ENCODE results near the gene C5orf52. TPM values are rescaled to one million over a fixed set of nuclear protein-coding genes. Genes with fewer than 3 reads are reported as not detected.

The C5orf52 gene
- total and polyA plus RNA-seq, 12 donors, result not detected

DNA sequence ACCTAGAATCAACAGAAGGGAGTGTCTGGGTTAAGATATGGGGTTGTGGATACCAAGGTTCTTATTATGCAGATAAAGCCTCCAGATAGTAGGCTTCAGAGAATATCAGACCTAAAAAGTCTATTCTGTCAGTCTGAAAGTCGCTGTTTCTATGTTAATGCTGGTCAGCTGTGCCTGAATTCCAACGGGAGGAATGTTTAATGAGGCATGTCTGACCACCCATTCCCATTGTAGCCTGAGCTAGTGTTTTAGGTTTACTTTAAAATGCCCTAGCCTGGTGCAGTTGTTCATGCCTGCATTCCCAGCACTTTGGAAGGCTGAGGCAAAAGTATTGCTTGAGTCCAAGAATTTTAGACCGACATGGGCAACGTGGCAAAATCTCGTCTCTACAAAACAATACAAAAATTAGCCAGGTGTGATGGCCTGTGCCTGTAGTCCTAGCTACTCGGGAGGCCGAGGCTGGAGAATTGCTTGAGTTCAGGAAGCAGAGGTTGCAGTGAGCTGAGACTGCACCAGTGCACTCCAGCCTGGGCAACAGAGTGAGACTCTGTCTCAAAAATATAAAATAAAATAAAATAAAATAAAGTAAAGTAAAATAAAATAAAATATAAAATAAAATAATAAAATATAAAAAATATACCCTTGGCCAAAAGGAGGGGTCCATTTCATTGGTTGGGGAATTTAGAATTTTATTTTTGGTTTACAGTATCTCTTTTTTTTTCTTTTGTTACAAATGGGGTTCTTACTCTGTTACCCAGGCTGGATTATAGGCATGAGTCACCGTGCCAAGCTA is 11.3 kb upstream of the C5orf52 start:
- intact Hi-C loops (cut with DNase I), result no loop called here
- peaks cover 0 to 4% (median 0%) of the 10 kb centered on the region in 3 donors for H3K9me3 ChIP-seq (replicated peaks in 1 of 3)
- no peak overlapping the region for H3K27ac ChIP-seq
- WGBS, 4 donors, result 78 to 89% (median 86%) methylated on average over 8 of the region's 8 CpGs
- no peak overlapping the region for H3K4me3 ChIP-seq
- DNase-seq, result no peak
- no peaks in the 10 kb centered on the region for H3K36me3 ChIP-seq (replicated peaks in 1 of 2)
- H3K27me3 ChIP-seq, result no peaks in the 10 kb centered on the region
- TF ChIP-seq, protein P1, sequence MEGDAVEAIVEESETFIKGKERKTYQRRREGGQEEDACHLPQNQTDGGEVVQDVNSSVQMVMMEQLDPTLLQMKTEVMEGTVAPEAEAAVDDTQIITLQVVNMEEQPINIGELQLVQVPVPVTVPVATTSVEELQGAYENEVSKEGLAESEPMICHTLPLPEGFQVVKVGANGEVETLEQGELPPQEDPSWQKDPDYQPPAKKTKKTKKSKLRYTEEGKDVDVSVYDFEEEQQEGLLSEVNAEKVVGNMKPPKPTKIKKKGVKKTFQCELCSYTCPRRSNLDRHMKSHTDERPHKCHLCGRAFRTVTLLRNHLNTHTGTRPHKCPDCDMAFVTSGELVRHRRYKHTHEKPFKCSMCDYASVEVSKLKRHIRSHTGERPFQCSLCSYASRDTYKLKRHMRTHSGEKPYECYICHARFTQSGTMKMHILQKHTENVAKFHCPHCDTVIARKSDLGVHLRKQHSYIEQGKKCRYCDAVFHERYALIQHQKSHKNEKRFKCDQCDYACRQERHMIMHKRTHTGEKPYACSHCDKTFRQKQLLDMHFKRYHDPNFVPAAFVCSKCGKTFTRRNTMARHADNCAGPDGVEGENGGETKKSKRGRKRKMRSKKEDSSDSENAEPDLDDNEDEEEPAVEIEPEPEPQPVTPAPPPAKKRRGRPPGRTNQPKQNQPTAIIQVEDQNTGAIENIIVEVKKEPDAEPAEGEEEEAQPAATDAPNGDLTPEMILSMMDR (IDR thresholded peaks at IDR 0.05), result no peak
- TF ChIP-seq POLR2A (IDR thresholded peaks at IDR 0.05), result no peak
- H3K4me1 ChIP-seq (replicated peaks in 1 of 2), result no peaks in the 10 kb centered on the region

DNA sequence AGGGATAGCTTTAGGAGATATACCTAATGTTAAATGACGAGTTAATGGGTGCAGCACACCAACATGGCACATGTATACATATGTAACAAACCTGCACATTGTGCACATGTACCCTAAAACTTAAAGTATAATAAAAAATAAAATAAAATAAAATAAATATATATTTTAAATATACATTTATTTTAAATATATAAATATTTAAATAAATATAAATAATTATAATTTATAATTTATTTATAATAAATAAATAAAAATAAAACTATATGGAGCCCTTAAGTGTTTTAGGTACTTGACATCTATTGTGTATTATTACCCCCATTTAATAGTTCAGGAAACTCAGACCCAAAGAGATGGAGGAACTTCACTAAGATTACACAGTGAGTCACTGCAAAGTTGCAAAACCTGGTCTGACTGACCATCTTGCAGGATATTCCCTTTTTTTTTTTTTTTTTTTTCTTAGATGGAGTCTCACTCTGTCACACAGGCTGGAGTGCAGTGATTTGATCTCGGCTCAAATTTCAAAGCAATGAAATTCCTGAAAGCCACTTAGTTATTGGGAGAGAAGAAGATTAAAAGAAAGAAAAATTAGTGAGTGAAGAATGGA is 5.8 kb upstream of the C5orf52 start:
- H3K9me3 ChIP-seq (replicated peaks in 1 of 3), result no peaks in the 10 kb centered on the region
- intact Hi-C loops (cut with DNase I), result no loop called here
- H3K27ac ChIP-seq, result no peak overlapping the region

DNA sequence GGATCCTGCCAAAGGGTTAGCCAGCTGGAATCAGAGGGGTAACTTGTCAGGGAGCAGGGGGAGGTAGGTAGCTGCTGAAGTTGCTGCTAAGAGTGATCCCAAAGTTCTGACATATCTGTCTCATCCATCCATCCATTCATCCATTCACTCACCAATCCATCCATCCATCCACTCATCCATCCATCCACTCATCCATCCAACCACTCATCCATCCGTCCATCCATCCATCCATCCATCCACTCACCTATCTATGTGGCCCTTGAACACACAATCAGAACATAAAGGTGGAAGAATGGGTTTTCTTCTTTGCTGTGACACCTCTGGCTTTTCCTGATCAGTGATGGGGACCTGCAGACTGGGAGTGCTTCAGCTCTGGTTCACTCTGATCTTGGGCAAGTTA is 3.0 kb upstream of the C5orf52 start:
- Histone ChIP-seq H3K36me3 (replicated peaks in 1 of 2) (no peaks in the 10 kb centered on the region), H3K27me3 (peaks cover 20% of the 10 kb centered on the region), H3K4me3 (no peak overlapping the region), H3K27ac (no peak overlapping the region), H3K4me1 (replicated peaks in 1 of 2) (peaks cover 0 to 11% of the 10 kb centered on the region in 2 donors), H3K9me3 (replicated peaks in 1 of 3) (no peaks in the 10 kb centered on the region)
- DNase-seq, result no peak
- 56 to 81% (median 70%) methylated on average over 1 of the region's 1 CpG for WGBS, 4 donors
- intact Hi-C loops (cut with DNase I), result no loop called here
- TF ChIP-seq, protein P1 (IDR thresholded peaks at IDR 0.05), result no peak
- TF ChIP-seq POLR2A (IDR thresholded peaks at IDR 0.05), result no peak

More for the DNA sequence above, 5.8 kb upstream of the C5orf52 start:
- TF ChIP-seq, protein P1 (IDR thresholded peaks at IDR 0.05), result no peak
- no peak for TF ChIP-seq POLR2A (IDR thresholded peaks at IDR 0.05)
- peaks cover 5% of the 10 kb centered on the region for H3K27me3 ChIP-seq
- H3K4me1 ChIP-seq (replicated peaks in 1 of 2), result no peaks in the 10 kb centered on the region
- WGBS, 4 donors, result 77 to 88% (median 83%) methylated on average over 2 of the region's 2 CpGs
- no peak overlapping the region for H3K4me3 ChIP-seq
- DNase-seq, result peak in 2 of 7 donors; percentile 13 to 32
- H3K36me3 ChIP-seq (replicated peaks in 1 of 2), result no peaks in the 10 kb centered on the region

DNA sequence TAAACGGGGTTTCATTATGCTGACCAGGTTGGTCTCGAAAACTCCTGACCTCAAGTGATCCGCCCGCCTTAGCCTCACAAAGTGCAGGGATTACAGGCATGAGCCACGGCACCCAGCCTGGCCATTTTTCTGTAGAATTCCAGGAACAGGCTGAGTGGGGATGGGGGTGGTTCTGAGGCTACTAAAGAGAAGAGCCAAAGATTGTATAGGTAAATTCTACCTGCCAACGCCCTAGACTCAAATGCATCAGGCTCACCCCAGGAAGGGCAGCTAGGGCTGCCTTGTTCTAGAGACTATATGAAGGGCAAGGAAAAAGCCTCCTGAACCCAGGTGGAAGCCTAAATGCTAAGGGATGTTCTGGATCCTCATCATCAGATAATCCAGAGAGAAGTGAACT is 1.6 kb upstream of the C5orf52 start:
- H3K9me3 ChIP-seq (replicated peaks in 1 of 3), result no peaks in the 10 kb centered on the region
- H3K27ac ChIP-seq, result no peak overlapping the region
- 81 to 95% (median 89%) methylated on average over 6 of the region's 6 CpGs for WGBS, 4 donors
- peaks cover 0 to 11% of the 10 kb centered on the region in 2 donors for H3K4me1 ChIP-seq (replicated peaks in 1 of 2)
- intact Hi-C loops (cut with DNase I), result no loop called here
- TF ChIP-seq, protein P1 (IDR thresholded peaks at IDR 0.05), result no peak
- no peak for TF ChIP-seq POLR2A (IDR thresholded peaks at IDR 0.05)
- no peak for DNase-seq
- no peaks in the 10 kb centered on the region for H3K36me3 ChIP-seq (replicated peaks in 1 of 2)
- no peak overlapping the region for H3K4me3 ChIP-seq
- H3K27me3 ChIP-seq, result peaks cover 20% of the 10 kb centered on the region

All from adrenal gland (tissue), 12 donors.